ENCODE measurements around the gene PIGA. TPM values are rescaled to one million over a fixed set of nuclear protein-coding genes. Genes with fewer than 3 reads are reported as not detected.
"Not testable (repeated sequence)": the region's sequence is repeated elsewhere in the genome, so short reads cannot be mapped to it uniquely, and the experiment has no call there.

Gene PIGA
- total RNA-seq, 1 donor from 2014 or later, result 22.2 TPM

DNA sequence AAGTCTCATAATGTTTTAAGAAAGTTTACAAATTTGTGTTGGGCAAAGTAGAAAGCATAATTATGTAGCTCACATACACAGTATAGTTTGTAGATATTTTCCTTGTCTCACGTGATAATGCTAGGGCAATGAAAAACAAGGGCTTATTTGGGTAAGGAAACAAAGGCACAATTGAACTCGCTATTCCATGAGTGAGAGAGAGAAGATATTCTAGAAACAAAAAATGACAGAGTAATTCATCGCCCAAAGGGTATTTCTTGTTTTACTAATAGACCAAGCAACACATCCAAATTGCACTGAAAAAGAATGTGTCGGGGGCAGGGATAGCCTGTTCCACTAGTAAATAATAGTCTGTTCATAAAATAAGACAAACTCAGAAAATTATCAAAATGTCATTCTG, 16.2 kb downstream of the PIGA start:
- no peak for DNase-seq

GRCh38 chrX:15315509-15315908, 19.8 kb downstream of the PIGA start, which contains the start of gene ASB11:
TSS of gene ASB11 (minus strand) at chrX:15315640. CDS start at chrX:15315605, 35 bp downstream.
- DNase-seq, result no peak

GRCh38 chrX:15314472-15314871, 20.9 kb downstream of the PIGA start:
- no peak for DNase-seq

DNA sequence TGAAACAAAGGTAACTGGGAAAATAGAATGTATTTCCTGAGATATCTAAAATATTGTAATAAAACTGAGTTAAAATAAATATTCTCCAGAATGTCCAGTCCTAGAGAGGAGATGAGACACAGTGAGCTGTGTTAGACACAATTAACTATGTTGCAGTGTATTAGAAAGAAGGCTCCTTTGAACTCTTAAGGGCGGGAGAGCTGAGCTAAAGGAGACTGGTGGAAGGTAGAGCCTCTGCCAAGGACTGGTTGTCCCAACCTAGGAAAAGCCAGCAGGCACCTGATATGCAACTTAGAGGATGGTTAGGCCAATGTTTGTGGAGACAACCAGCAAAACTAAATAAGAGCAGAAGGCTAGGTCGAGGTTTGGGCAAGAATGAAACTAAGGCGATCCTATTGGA, 24.2 kb downstream of the PIGA start:
- DNase-seq, result no peak

DNA sequence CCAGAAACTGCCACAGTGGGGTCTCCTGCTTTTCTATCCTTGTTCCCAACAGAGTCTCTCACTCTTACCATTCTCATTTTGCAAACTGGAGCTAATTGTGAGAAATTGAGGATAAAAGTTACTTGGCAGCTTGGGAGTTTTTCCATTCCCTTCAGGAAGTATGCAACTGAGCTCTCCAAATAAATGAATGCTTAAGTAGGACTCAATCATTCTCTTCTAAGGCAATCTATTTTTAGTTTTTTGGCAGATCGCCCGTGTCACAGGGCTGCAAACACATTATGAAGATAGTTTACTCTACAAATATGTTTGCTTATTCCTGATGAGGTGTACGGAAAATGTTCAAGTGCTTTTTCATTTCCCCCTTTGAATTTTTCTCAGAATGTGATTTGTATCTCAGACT, 25.2 kb downstream of the PIGA start:
- DNase-seq, result peak; percentile 75

DNA sequence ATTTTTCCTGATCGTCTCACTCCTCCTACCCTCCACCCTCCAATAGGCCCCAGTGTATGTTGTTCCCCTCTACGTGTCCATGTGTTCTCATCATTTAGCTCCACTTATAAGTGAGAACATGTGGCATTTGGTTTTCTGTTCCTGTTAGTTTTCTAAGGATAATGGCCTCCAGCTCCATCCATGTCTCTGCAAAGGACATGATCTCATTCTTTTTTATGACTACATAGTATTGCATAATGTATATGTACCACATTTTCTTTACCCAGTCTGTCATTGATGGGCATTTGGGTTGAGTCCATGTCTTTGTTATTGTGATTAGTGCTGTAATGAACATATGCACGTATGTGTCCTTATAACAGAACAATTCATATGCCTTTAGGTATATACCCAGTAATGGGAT, 29.4 kb downstream of the PIGA start:
- DNase-seq, result not testable (repeated sequence)

DNA sequence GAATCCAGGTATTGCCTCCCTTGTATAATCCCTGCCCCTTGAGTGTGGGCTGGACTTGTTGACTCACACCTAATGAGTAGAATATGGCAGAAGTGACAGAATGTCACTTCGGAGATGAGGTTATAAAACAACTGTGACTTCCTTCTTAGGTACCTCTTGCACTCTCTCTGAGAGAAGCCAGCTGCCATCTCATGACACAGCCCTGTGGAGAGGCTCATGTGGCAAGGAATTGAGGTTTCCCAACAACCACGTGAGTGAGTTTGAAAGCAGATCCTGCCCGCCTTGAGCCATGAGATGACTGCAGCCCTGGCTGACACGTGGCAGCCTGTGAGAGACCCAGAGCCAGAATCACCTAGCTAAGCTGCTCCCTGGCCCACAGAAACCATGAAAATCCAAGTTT, 33.4 kb downstream of the PIGA start:
- DNase-seq, result no peak

DNA sequence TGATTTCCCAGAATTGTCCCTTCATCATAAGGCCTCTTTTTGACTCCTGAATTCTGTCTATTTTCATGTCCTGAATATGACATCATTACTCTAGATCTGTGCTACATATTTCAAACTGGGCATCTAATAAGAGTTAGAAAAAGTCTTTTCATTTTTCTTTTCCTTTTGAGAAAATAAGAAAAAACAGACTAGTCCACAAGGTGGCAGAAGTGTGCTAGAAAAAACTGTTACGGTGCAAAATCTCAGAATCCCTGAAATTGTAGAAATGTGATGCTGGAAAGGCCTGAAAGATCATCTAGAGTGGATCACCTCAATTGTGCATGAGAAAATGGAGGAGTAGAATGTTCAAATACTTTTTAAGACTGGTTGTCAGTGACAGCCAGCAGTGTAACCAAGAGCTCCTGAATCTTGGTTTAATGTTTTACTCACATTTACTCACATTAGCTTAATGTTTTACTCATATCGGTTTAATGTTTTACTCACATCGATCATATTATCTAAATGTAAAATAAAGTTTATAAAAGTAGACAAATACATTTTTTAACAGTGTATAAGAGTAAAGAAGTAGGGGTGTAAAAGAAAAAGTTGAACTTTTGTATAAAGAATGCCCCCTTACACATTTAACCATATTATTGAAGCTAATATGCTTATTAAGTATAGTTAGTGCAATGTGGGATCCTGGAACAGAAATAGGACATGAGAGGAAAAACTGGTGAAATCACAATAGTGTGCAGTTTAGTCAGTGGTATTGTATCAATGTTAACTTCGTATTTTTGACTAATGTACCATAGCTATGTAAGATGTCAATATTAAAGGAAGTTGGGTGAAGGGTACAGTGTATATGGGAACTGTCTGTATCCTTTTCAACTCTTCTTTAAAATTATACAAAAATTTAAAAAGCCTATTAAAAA, 35.1 kb downstream of the PIGA start:
- peak; percentile 13 for DNase-seq

DNA sequence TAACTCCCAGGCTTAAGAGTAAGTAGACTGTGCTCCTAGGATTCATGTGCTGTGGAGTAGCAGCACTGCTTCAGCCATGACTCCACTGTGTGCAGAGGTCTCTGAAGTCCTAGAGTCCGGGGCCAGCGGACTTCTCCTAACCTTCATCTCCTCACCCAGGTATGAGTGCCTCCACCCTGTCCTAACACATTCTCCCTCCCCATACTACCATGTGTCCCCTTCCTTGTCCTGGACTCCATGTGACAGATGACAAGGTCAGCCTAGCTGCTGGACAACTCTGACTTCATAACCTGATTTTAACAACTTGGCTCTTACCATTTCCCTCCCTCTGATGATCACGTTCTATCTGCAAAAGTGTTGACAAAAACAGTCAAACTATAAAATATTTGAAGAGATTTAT, 36.5 kb downstream of the PIGA start:
- no peak for DNase-seq

DNA sequence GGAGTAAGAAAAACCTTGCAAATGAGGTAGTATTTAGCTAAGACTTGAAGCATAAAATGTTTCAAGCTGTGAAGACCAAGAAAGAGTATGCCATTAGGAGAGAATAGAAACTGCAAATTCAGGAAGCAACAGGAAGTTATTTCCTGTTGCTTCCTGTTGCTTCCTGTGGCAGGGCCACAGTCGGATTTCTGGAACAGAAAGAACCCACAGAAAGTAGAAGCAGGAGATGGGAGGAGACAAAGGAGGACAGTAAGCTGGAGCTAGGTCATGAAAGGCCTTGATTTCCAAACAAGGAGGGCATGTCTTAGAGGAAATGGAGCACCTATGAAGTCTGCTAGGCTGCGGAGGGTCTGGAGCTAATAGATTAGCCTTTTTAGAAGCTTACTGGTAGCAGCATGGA, 37.1 kb downstream of the PIGA start:
- DNase-seq, result no peak

- DNase-seq, result no peak
These were observed 41.9 kb downstream of the PIGA start for GRCh38 chrX:15293451-15293850.

GRCh38 chrX:15292861-15293260, 42.5 kb downstream of the PIGA start:
- no peak for DNase-seq

DNA sequence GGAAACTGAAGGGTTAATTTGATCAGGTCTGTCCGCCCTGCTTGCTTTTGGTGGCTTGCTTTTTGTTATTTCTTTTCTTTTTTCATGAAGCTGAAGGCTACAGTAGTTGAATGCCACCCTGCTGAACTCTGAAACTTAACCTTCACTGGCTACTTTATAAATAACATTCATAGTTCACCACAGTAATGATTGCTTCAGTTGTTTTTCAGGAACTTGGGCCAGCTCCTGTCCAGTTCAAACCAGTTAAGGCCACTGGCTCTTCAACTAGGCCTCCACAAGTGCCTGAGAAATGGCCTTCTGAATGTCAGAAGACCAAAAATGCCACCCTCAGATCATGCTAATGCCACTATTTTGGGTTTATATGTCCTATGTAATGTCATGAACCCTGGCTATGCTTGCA, 57.7 kb downstream of the PIGA start:
- DNase-seq, result no peak

GRCh38 chrX:15274946-15275345, 60.4 kb downstream of the PIGA start:
- DNase-seq, result no peak

DNA sequence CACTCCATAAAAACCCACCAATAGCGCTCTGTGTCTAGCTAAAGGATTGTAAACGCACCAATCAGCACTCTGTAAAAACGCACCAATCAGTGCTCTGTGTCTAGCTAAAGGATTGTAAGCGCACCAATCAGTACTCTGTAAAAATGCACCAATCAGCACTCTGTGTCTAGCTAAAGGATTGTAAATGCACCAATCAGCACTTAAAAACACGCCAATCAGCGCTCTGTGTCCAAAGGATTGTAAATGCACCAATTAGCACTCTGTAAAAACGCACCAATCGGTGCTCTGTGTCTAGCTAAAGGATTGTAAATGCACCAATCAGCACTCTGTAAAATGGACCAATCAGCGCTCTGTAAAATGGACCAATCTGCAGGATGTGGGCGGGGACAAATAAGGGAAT, 62.0 kb downstream of the PIGA start:
- DNase-seq, result not testable (repeated sequence)

- DNase-seq, result no peak
These were observed 63.6 kb downstream of the PIGA start for GRCh38 chrX:15271757-15272156.

GRCh38 chrX:15269618-15270521, 65.5 kb downstream of the PIGA start, which contains the start of gene ASB9:
TSS of gene ASB9 (minus strand) at chrX:15270083. CDS start at chrX:15269874, 209 bp downstream.
- peak; percentile 36 for DNase-seq

Other genes starting within 250 kb of the PIGA start
- gene ASB9, start 65.4 kb downstream of the PIGA start, total RNA-seq, result 1.7 TPM
- gene ASB11, start 19.9 kb downstream of the PIGA start, total RNA-seq, result 4.8 TPM
- 2.6 TPM for gene VEGFD, start 48.9 kb upstream of the PIGA start, total RNA-seq
- 4.6 TPM for gene PIR, start 157.8 kb upstream of the PIGA start, total RNA-seq
- gene BMX, start 165.3 kb upstream of the PIGA start, total RNA-seq, result 2.6 TPM